Measurements from ENCODE around the gene ARHGEF35.
"Not testable (repeated sequence)": the region's sequence is repeated elsewhere in the genome, so short reads cannot be mapped to it uniquely, and the experiment has no call there.

The ARHGEF35 gene

GRCh38 chr7:144195212-144195872, at the start of gene ARHGEF35:
Gene ARHGEF35 (minus strand): TSS chr7:144195833. CDS start chr7:144188383, 7,450 bp downstream.
- DNase-seq (ENCODE audit: low spot score) = not testable (repeated sequence)

- not testable (repeated sequence) for DNase-seq (ENCODE audit: low spot score)
These were observed 49.7 kb upstream of the ARHGEF35 start for GRCh38 chr7:144245372-144245771.

- not testable (repeated sequence) for DNase-seq (ENCODE audit: low spot score)
These were observed 43.7 kb upstream of the ARHGEF35 start, which contains the start of gene OR2A42 for GRCh38 chr7:144239365-144239764. Gene OR2A42 (minus strand): TSS chr7:144239605. CDS start chr7:144232843, 6,762 bp downstream.

- not testable (repeated sequence) for DNase-seq (ENCODE audit: low spot score)
These were observed 43.0 kb upstream of the ARHGEF35 start for GRCh38 chr7:144238530-144239082.

- DNase-seq (ENCODE audit: low spot score) = not testable (repeated sequence)
These were observed 37.4 kb upstream of the ARHGEF35 start for GRCh38 chr7:144233039-144233438.

- not testable (repeated sequence) for DNase-seq (ENCODE audit: low spot score)
These were observed 35.4 kb upstream of the ARHGEF35 start for GRCh38 chr7:144231027-144231426.

- not testable (repeated sequence) for DNase-seq (ENCODE audit: low spot score)
These were observed 33.2 kb upstream of the ARHGEF35 start for GRCh38 chr7:144228810-144229209.

GRCh38 chr7:144226866-144227265, 31.2 kb upstream of the ARHGEF35 start:
- not testable (repeated sequence) for DNase-seq (ENCODE audit: low spot score)

- DNase-seq (ENCODE audit: low spot score) = not testable (repeated sequence)
These were observed 28.0 kb upstream of the ARHGEF35 start for GRCh38 chr7:144223675-144224074.

- not testable (repeated sequence) for DNase-seq (ENCODE audit: low spot score)
These were observed 24.9 kb upstream of the ARHGEF35 start for GRCh38 chr7:144220531-144220930.

GRCh38 chr7:144219149-144219548, 23.5 kb upstream of the ARHGEF35 start:
- DNase-seq (ENCODE audit: low spot score) = not testable (repeated sequence)

GRCh38 chr7:144218581-144218980, 22.9 kb upstream of the ARHGEF35 start:
- DNase-seq (ENCODE audit: low spot score) = not testable (repeated sequence)

GRCh38 chr7:144217200-144217599, 21.6 kb upstream of the ARHGEF35 start:
- DNase-seq (ENCODE audit: low spot score) = not testable (repeated sequence)

- DNase-seq (ENCODE audit: low spot score) = not testable (repeated sequence)
These were observed 9.7 kb upstream of the ARHGEF35 start for GRCh38 chr7:144205306-144205705.

GRCh38 chr7:144203086-144203485, 7.5 kb upstream of the ARHGEF35 start:
- DNase-seq (ENCODE audit: low spot score) = not testable (repeated sequence)

GRCh38 chr7:144201978-144202377, 6.3 kb upstream of the ARHGEF35 start:
- DNase-seq (ENCODE audit: low spot score) = not testable (repeated sequence)

- DNase-seq (ENCODE audit: low spot score) = not testable (repeated sequence)
These were observed 3.3 kb upstream of the ARHGEF35 start for GRCh38 chr7:144198934-144199333.

- DNase-seq (ENCODE audit: low spot score) = not testable (repeated sequence)
These were observed 1.2 kb downstream of the ARHGEF35 start for GRCh38 chr7:144194453-144194852.

GRCh38 chr7:144193782-144194181, 1.9 kb downstream of the ARHGEF35 start:
- DNase-seq (ENCODE audit: low spot score) = not testable (repeated sequence)

- DNase-seq (ENCODE audit: low spot score) = not testable (repeated sequence)
These were observed 7.0 kb downstream of the ARHGEF35 start for GRCh38 chr7:144188578-144189171.

GRCh38 chr7:144187848-144188247, 7.8 kb downstream of the ARHGEF35 start:
- DNase-seq (ENCODE audit: low spot score) = not testable (repeated sequence)

GRCh38 chr7:144183166-144183565, 12.5 kb downstream of the ARHGEF35 start, which contains the start of gene CTAGE4:
Gene CTAGE4 (plus strand): TSS chr7:144183466. CDS start chr7:144183504, 38 bp downstream.
- DNase-seq (ENCODE audit: low spot score) = not testable (repeated sequence)

- DNase-seq (ENCODE audit: low spot score) = not testable (repeated sequence)
These were observed 16.5 kb downstream of the ARHGEF35 start for GRCh38 chr7:144179165-144179479.
